Large intestine (tissue), 12 donors: ENCODE measurements around the gene ADPRHL1. TPM values are rescaled to one million over a fixed set of nuclear protein-coding genes. Genes with fewer than 3 reads are reported as not detected.

Experiments
- DNase-seq, 2 donors: peaks; one replicate each; pipeline versions ENCODE4 v3.0.0 to v3.0.0-alpha.2; 2013
- H3K27ac ChIP-seq: one replicate; pipeline ENCODE4 v1.5.1; 2013; ENCODE audit warnings: low read length
- H3K27me3 ChIP-seq: 2 replicates; pipeline ENCODE4 v1.6.1; 2013; ENCODE audit warnings: low read length; ENCODE audit not compliant: control insufficient read depth, insufficient read depth
- H3K36me3 ChIP-seq: 2 replicates; pipeline ENCODE4 v1.6.1; 2013; ENCODE audit warnings: low read length; ENCODE audit not compliant: control insufficient read depth, insufficient read depth
- H3K4me1 ChIP-seq: one replicate; pipeline ENCODE4 v1.6.1; 2013; ENCODE audit warnings: low read length; ENCODE audit not compliant: control insufficient read depth, insufficient read depth
- H3K4me3 ChIP-seq: one replicate; pipeline ENCODE4 v1.5.1; 2013; ENCODE audit warnings: low read length
- H3K9me3 ChIP-seq: one replicate; pipeline ENCODE4 v1.6.1; 2013; ENCODE audit warnings: mild to moderate bottlenecking, low read depth, low read length, moderate library complexity; ENCODE audit not compliant: control insufficient read depth
- WGBS: methylation state at CpG from one replicate; pipeline ENCODE4 v1.1.5; 2013; ENCODE audit warnings: low lambda C conversion rate; ENCODE audit not compliant: insufficient coverage; 5-methylcytosine and 5-hydroxymethylcytosine counted together
- long read RNA-seq, 11 donors: transcript quantifications; one replicate each; lab custom pipeline, GENCODE V29; 2026
- polyA plus RNA-seq: library from polyadenylated mRNA; unstranded; fragments of 120-200 nt; gene quantifications from one replicate; pipeline ENCODE4 v1.2.1, GENCODE V29; 2013

ADPRHL1 gene
- polyA plus RNA-seq, result 2.8 TPM
- long read RNA-seq, donor 1, partial matches to known transcripts, result 0 of 1 reads
- long read RNA-seq, donor 1, other reads (novel, unspliced or antisense), result 0 of 1 reads
- long read RNA-seq, donor 2, result 0 reads
- long read RNA-seq, donor 3, result 0 reads
- long read RNA-seq, donor 4, result 0 reads
- long read RNA-seq, donor 5, result 0 reads
- long read RNA-seq, donor 6, result 0 reads
- long read RNA-seq, donor 7, result 0 reads
- long read RNA-seq, donor 8, partial matches to known transcripts, result 0 of 1 reads
- long read RNA-seq, donor 8, other reads (novel, unspliced or antisense), result 0 of 1 reads
- long read RNA-seq, donor 9, partial matches to known transcripts, result 0 of 1 reads
- long read RNA-seq, donor 9, other reads (novel, unspliced or antisense), result 0 of 1 reads
- long read RNA-seq, donor 10, partial matches to known transcripts, result 0 of 1 reads
- long read RNA-seq, donor 10, other reads (novel, unspliced or antisense), result 0 of 1 reads
- long read RNA-seq, donor 11, result 0 reads

DNA sequence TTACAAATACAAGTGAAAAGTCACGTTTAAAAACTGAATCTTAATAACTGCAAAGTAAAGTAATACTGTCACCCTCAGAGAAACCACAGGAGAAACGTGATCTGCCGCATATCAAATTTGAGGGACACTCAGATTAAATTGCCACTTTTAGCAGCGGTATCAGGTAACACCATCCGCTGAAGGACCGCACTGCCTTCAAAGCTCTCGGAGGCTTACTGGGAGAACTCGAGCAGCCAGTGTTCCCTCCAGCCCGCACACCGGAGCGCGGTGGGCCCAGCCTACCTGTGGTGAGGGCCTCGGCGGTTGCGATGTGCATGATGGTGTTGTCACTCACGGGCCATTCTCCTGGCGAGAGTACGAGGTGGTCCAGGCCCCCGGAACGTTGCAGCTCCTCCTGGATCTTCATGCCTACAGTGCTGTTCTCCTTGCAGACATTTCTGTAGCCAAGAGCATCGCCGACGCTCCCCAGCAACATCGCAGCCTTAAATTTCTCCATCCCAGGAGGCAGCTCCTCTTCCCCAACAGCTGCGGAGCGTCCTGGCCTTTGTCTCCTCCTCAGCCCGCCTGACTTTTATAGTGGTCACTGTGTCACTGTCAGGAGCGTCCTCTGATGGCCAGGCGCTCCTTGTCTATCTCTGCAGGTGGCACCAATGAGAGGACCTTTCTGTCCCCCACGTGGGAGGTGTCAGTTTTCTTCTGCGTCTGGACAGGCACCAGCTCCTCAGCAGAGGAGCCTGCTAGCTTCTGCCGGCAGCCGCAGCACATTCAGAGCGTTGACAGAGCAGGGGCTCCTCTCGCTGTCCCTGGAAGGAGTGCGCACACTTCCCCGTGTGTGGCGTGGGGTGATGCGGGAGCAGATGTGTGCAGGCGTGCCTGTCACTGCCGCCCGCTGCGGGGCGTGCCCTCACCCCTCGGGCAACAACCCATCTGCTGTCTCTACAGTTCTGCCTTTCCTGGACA is at the start of gene ADPRHL1:
Gene ADPRHL1, minus strand, starts transcription at position 547 of the 960 bp plus-strand sequence. Its CDS starts 51 bp downstream, at position 496.
- Histone ChIP-seq H3K4me1 (peaks cover 8% of the 10 kb centered on the region), H3K27me3 (no peaks in the 10 kb centered on the region), H3K4me3 (no peak within 1 kb of the TSS), H3K36me3 (peaks cover 23% of the 10 kb centered on the region), H3K9me3 (no peaks in the 10 kb centered on the region), H3K27ac (no peak within 1 kb of the TSS)
- 80% methylated on average over 2 of the region's 45 CpGs for WGBS
- no peak for DNase-seq

DNA sequence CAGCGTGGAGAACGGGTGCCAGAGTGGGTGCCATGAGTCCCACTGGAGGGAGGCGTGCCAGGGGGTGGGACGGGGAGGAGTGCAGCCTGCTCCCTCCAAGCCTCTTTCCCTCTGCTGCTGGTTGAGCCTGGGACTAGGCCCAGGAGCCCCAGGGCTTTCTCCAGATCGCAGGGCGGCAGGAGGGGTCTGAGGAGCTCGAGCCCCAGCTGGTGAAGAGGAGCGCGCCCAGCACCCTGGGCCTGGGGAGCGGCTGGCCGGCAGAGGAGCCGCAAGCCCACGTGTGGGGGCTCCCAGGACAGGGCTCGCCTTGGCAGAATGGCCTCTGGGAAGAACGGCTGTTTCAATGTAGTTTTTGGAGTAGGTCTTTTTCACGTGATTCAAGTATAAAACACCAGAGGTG is 49.4 kb upstream of the ADPRHL1 start:
- WGBS, result no CpG with 5 or more reads among the region's 16 CpGs
- H3K9me3 ChIP-seq, result no peaks in the 10 kb centered on the region
- no peak for DNase-seq

DNA sequence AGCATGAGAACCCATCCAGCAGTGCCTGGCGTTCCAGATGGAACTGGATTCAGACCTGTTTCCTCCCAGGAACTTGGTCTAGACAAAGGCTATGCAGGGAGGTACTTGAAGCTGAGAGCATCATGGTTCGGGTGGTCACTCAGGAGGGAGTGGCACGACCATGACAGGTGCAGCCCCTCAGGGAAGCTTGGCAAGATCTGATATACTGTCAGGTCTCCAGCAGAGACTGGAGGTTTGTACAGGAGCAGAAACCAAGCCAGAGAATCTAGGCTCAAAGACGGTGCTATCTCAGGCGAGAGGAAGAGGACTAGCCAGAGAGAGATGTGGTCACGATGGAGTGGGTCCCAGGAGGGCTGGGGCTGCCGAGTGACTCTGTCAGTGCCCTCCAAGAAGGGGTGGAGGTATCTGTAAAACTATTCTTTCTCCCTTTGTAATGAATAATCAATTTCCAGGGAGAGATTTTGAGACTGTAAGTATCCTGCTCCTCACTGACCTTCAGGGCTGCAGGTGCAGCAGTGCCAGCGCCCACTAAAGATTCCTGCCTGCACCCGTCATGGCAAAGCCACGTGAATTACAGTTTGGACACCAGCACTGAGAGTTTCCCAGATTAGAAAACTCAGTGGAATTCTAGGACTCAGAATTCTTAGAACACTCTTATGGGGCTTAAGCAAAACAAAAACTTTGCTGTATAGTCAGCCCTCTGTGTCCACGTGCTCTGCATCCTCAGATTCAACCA is 47.4 kb upstream of the ADPRHL1 start:
- no peaks in the 10 kb centered on the region for H3K27me3 ChIP-seq
- no peak overlapping the region for H3K4me3 ChIP-seq
- H3K27ac ChIP-seq, result no peak overlapping the region
- H3K4me1 ChIP-seq, result no peaks in the 10 kb centered on the region
- peaks cover 2% of the 10 kb centered on the region for H3K9me3 ChIP-seq
- DNase-seq, result no peak
- H3K36me3 ChIP-seq, result peaks cover 83% of the 10 kb centered on the region
- 100% methylated on average over 1 of the region's 11 CpGs for WGBS

More for the DNA sequence above, 49.4 kb upstream of the ADPRHL1 start:
- H3K27ac ChIP-seq, result no peak overlapping the region
- H3K4me1 ChIP-seq, result no peaks in the 10 kb centered on the region
- peaks cover 77% of the 10 kb centered on the region for H3K36me3 ChIP-seq
- H3K27me3 ChIP-seq, result no peaks in the 10 kb centered on the region
- no peak overlapping the region for H3K4me3 ChIP-seq

DNA sequence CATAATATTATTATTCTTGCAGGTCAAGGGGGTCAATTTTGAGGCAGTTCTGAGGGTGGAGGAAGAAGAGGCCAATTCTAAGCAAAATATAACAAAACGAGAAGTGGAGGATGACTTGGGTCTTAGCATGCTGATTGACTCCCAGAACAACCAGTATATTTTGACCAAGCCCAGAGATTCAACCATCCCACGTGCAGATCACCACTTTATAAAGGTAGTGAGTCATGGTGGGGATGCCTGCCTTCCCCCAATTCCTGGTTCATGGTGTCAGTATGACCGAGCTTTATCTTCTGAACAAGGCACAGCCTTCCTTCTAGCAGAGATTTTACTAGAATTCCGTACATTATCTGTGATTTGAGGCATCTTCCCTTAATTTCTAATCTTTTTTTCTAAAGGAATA is 46.6 kb upstream of the ADPRHL1 start:
- H3K4me1 ChIP-seq, result peaks cover 2% of the 10 kb centered on the region
- peaks cover 2% of the 10 kb centered on the region for H3K9me3 ChIP-seq
- 100% methylated on average over 1 of the region's 4 CpGs for WGBS
- peaks cover 80% of the 10 kb centered on the region for H3K36me3 ChIP-seq
- no peak for DNase-seq
- no peak overlapping the region for H3K4me3 ChIP-seq
- H3K27ac ChIP-seq, result no peak overlapping the region
- H3K27me3 ChIP-seq, result no peaks in the 10 kb centered on the region

DNA sequence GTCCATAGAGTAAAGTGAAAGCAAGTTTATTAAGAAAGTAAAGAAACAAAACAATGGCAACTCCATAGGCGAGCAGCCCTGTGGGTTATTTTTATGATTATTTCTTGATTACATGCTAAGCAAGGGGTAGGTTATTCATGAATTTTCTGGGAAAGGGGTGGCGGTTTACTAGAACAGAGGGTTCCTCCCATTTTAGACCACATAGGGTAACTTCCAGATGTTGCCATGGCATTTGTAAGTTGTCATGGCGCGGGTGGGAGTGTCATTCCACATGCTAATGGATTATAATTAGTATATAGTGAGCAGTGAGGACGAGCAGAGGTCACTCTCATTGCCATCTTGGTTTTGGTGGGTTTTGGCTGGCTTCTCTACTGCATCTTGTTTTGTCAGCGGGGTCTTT is 45.6 kb upstream of the ADPRHL1 start:
- H3K27ac ChIP-seq, result no peak overlapping the region
- H3K36me3 ChIP-seq, result peaks cover 72% of the 10 kb centered on the region
- no CpG with 5 or more reads among the region's 6 CpGs for WGBS
- no peak overlapping the region for H3K4me3 ChIP-seq
- H3K4me1 ChIP-seq, result peaks cover 6% of the 10 kb centered on the region
- no peak for DNase-seq
- peaks cover 2% of the 10 kb centered on the region for H3K9me3 ChIP-seq
- no peaks in the 10 kb centered on the region for H3K27me3 ChIP-seq

DNA sequence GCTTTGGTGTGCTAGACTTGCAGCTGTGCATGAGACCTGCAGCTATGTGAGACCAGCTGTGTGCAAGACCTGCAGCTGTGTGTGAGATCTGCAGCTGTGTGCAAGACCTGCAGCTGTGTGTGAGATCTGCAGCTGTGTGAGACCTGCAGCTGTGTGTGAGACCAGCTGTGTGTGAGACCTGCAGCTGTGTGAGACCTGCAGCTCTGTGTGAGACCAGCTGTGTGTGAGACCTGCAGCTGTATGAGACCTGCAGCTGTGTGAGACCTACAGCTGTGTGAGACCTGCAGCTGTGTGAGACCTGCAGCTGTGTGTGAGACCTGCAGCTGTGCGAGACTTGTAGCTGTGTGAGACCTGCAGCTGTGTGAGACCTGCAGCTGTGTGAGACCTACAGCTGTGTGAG is 43.9 kb upstream of the ADPRHL1 start:
- Histone ChIP-seq H3K4me3 (no peak overlapping the region), H3K36me3 (peaks cover 56% of the 10 kb centered on the region), H3K27me3 (no peaks in the 10 kb centered on the region), H3K4me1 (peaks cover 17% of the 10 kb centered on the region), H3K27ac (no peak overlapping the region), H3K9me3 (peaks cover 2% of the 10 kb centered on the region)
- DNase-seq, result no peak
- WGBS, result no CpG with 5 or more reads among the region's 1 CpG

DNA sequence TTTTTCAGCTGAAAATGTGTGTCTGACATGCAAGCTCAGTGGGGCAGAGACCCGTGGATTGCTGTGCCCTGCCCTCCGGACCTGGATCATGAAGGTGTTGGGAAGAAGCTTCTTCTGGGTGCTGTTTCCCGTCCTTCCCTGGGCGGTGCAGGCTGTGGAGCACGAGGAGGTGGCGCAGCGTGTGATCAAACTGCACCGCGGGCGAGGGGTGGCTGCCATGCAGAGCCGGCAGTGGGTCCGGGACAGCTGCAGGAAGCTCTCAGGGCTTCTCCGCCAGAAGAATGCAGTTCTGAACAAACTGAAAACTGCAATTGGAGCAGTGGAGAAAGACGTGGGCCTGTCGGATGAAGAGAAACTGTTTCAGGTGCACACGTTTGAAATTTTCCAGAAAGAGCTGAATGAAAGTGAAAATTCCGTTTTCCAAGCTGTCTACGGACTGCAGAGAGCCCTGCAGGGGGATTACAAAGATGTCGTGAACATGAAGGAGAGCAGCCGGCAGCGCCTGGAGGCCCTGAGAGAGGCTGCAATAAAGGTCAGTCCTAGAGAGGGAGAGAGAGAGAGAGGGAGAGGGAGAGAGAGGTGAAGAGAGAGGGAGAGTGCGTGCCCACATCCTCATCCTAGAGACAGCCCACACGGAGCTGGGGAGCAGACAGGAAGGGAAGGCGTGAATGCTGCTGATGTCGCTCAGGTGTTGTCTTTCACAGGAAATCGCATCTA is 42.4 kb upstream of the ADPRHL1 start:
- H3K36me3 ChIP-seq, result peaks cover 43% of the 10 kb centered on the region
- no peak overlapping the region for H3K27ac ChIP-seq
- no peak for DNase-seq
- no peak overlapping the region for H3K4me3 ChIP-seq
- H3K27me3 ChIP-seq, result no peaks in the 10 kb centered on the region
- WGBS, result 74% methylated on average over 7 of the region's 26 CpGs
- peaks cover 22% of the 10 kb centered on the region for H3K4me1 ChIP-seq
- peaks cover 2% of the 10 kb centered on the region for H3K9me3 ChIP-seq

DNA sequence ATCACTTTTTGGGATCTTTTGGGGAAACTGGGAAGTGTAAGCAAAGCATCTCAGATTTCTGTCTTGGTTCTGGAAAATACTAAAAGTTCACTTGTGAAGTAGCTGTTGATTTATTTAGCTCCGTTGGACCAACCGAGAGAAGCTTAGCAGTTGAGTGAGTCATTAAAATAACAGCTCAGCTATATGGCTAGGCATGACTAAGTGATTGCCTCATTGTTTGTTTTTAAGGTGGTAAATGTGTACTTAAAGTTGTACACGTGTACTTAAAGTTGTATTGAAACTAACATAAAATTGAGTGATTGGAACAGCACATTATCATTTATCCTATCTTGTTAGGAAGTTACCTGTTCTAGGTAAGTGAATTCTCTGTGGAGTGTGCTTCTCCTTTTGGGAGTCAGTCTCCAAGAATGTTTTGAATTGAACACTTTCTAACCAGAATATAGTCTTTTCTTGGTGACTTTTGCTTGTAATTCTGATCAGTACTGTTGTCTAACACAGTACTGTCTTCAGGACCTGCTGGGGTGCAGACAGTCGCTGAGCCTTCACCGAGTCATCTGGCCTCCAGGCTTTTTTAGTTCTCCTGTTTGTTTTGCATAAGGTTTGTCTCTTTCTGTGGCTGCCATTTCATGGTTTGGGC is 40.1 kb upstream of the ADPRHL1 start:
- DNase-seq, result peak; percentile 72 to 90
- Histone ChIP-seq H3K9me3 (peaks cover 2% of the 10 kb centered on the region), H3K36me3 (peaks cover 24% of the 10 kb centered on the region), H3K4me1 (peaks cover 32% of the 10 kb centered on the region), H3K27me3 (no peaks in the 10 kb centered on the region), H3K4me3 (peak overlapping the region; percentile 5), H3K27ac (peak overlapping the region; percentile 59)
- 0% methylated on average over 1 of the region's 5 CpGs for WGBS

DNA sequence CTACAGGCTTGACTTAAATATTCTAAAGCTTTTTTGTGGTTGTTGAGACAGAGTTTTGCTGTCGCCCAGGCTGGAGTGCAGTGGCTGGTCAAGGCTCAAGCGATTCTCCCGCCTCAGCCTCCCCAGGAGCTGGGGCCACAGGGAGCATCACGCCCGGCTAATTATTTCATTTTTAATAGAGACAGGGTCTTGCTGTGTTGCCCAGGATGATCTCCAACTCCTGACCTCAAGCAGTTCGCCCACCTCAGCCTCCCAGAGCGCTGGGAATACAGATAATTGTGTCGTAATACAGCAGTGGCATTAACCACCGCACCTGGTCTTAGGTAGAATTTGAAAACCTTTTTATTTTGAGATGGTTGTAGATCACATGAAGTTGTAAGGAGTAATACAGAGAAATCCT is 38.7 kb upstream of the ADPRHL1 start:
- no peaks in the 10 kb centered on the region for H3K27me3 ChIP-seq
- WGBS, result no CpG with 5 or more reads among the region's 9 CpGs
- DNase-seq, result no peak
- peak overlapping the region; percentile 81 for H3K27ac ChIP-seq
- peaks cover 2% of the 10 kb centered on the region for H3K9me3 ChIP-seq
- peak overlapping the region; percentile 66 for H3K4me3 ChIP-seq
- peaks cover 10% of the 10 kb centered on the region for H3K36me3 ChIP-seq
- H3K4me1 ChIP-seq, result peaks cover 32% of the 10 kb centered on the region
